IMR-90 (cell line): ENCODE measurements around the gene STX1B.

Experiments
- CHD1 ChIP-seq: IDR thresholded peaks from 2 replicates; pipeline ENCODE4 v1.6.1; 2012; ENCODE audit warnings: low read depth, low read length, improper control_type of control experiment
- POLR2A ChIP-seq: IDR thresholded peaks from 2 replicates; pipeline ENCODE4 v1.6.1; 2012; ENCODE audit warnings: mild to moderate bottlenecking, low read depth, low read length

DNA sequence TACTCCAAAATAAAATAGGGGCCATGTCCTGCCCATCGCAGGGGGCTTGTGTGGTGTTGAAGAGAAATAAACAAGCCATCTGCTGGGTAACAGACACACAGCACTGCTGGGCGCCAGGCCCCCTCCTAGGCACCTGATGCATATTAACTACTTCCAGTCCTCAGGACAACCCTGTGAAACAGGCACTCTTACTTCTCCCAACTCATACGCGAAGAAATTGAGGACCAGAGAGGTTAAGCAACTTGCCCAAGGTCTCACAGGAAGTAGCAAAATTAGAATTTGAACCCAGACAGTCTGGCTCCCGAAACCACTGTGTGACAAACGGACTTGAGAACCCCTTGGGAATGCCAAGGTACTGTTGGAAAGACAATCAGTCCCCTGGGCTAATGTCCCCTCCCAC lies 2.8 kb downstream of the STX1B start:
- TF ChIP-seq CHD1 = no peak
- TF ChIP-seq POLR2A = no peak
